ENCODE results near the gene PARPBP.

GRCh38 chr12:102171951-102172350, 52.0 kb downstream of the PARPBP start:
- TF ChIP-seq ARNT (IDR thresholded peaks at IDR 0.05) (no peak), CTBP1 (IDR thresholded peaks at IDR 0.05; ENCODE audit: borderline replicate concordance) (no peak), TARDBP (IDR thresholded peaks at IDR 0.05) (no peak), ZNF384 (IDR thresholded peaks at IDR 0.05) (no peak), HDGF (IDR thresholded peaks at IDR 0.05; ENCODE audit: borderline replicate concordance) (no peak), FOXK2 (IDR thresholded peaks at IDR 0.05) (no peak), ELF4 (IDR thresholded peaks at IDR 0.05) (no peak), NFRKB (IDR thresholded peaks at IDR 0.05) (no peak), FOXM1 (IDR thresholded peaks at IDR 0.05; ENCODE audit: borderline replicate concordance) (no peak)

Data from HEK293T (cell line).